GM10266 (cell line): ENCODE data around the gene TMEM170B.

Experiments
- DNase-seq: peaks from one replicate; pipeline ENCODE4 v3.0.0; 2012; ENCODE audit errors: extremely low spot score
- TF ChIP-seq, protein P1 (sequence below): IDR thresholded peaks from 2 replicates; pipeline ENCODE4 v1.5.1; 2012; ENCODE audit warnings: mild to moderate bottlenecking, low read depth; ENCODE audit not compliant: control insufficient read depth, insufficient read depth; ENCODE audit errors: missing control alignments

TMEM170B gene

DNA sequence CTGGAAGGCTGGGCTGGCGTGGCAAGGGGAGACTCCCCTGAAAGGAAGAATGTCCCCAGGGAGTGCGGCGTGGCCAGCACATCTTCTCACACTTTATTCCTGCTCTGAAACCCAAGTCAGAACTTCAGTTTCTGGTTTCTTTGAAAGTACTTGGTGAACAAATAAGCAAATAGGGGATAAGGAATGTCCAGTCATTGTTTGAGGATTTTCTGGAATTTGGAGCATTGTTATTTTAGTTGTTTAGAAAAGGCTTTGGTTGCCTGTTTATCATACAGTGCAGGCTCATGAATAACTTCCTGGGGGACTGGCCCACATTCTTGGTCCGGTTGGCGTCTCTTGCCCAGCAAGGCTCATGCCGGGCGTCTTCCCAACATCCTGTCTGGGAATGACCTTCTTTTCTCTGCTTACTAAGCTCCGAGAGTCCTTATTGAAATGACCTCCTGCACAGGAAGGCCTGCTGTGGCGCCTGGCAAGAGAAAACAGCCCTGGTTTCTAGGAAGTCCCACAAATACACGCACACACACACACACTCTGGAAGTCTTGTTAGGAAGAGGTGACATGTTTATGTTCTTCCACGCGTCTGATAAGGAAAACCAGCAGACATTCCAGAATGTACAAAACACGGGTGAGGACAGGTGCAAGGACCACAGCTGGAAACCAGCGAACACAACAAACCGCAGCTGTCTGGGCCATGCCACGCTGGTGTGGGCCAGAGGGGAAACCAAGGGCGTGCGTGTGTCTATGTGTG lies 71.9 kb downstream of the TMEM170B start:
- DNase-seq = no peak
- TF ChIP-seq, protein P1, sequence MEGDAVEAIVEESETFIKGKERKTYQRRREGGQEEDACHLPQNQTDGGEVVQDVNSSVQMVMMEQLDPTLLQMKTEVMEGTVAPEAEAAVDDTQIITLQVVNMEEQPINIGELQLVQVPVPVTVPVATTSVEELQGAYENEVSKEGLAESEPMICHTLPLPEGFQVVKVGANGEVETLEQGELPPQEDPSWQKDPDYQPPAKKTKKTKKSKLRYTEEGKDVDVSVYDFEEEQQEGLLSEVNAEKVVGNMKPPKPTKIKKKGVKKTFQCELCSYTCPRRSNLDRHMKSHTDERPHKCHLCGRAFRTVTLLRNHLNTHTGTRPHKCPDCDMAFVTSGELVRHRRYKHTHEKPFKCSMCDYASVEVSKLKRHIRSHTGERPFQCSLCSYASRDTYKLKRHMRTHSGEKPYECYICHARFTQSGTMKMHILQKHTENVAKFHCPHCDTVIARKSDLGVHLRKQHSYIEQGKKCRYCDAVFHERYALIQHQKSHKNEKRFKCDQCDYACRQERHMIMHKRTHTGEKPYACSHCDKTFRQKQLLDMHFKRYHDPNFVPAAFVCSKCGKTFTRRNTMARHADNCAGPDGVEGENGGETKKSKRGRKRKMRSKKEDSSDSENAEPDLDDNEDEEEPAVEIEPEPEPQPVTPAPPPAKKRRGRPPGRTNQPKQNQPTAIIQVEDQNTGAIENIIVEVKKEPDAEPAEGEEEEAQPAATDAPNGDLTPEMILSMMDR = no peak

DNA sequence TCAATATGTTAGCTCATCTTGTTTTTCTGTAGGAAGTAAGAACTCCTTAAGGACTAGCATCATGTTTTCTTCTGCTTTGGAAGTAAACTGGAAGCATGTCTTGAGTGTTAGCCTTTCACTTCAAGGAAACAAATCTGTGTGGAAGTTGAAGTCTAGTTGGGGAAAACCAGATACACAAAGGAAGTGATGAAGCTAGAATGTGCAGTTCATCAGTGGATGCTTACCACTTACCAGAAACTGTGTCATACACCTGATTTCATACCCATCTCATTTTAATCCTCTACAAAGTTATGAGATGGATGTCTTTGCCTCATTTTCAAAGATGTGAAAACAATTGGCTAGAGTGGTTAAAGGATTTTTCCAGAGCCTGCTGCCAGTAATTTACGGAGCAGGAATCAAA lies 75.8 kb downstream of the TMEM170B start:
- TF ChIP-seq, protein P1 = no peak
- DNase-seq = no peak

DNA sequence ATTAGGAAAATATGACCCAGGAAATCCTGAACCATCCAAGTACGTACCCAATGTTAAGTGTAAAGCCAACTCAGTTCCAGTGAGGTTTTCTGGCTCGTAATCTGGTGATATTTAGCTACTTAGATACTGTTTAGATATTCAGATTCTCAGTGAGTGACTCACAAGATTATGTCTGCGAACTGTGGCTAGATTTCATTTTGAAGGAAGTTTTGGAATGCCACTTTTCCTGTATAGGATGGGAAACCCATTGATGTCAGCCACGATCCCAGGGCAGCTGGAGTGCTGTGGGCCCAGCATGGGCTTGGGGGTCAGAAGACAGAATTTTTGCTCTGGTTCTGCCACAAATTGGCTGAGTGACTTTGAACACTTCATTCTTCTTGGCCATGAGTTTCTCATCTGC lies 76.3 kb downstream of the TMEM170B start:
- no peak for DNase-seq
- TF ChIP-seq, protein P1 = no peak

DNA sequence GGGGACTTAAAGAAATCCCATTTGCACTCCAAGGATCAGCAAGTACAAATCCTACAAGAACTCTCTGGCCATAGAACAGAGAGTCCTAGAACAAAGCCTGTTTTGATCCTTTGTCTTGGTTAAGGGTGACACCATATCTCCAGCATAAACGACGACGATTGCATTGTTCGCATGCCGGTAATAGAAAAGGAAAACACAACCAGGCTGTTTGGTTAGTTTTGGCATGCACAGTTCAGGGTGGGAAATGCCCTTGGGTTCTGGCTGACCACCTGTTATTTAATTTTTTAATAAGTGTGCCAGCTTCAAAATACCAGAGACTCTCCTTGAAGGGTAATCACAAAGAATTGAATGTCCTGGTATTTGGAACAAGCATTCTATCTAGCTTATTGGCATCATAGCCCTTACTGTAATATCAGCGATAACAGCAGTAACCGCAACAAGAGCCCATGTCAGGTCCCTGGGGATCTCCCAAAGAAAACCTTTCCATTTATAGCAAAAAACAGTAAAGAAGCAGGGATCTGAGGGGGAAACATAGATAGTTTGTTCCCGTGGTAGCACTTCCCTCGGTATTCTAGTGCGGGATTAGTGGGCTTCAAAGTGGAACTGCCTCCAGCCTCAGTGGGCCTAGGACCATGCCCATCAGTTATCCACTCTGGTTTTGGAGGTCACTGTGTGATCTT lies 77.1 kb downstream of the TMEM170B start:
- TF ChIP-seq, protein P1 = no peak
- DNase-seq = no peak

DNA sequence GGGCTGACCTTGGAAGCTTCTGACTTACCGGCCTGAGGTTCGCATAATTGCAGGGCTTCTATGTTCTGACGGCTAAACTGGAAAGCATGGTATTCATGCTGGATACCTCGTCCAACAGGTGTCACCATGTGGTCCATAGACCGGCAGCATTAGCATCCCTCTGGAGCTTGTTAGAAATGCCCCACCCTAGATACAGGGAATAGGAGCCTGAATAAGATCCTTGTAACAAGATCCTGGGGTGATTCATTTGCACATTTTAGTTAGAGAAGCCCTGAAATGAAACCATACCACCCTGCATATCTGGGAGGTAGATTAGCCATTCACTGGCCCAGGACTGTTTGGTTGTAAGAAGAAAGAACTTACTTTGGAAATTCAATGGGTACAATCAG lies 77.7 kb downstream of the TMEM170B start:
- DNase-seq = no peak
- TF ChIP-seq, protein P1 = no peak

DNA sequence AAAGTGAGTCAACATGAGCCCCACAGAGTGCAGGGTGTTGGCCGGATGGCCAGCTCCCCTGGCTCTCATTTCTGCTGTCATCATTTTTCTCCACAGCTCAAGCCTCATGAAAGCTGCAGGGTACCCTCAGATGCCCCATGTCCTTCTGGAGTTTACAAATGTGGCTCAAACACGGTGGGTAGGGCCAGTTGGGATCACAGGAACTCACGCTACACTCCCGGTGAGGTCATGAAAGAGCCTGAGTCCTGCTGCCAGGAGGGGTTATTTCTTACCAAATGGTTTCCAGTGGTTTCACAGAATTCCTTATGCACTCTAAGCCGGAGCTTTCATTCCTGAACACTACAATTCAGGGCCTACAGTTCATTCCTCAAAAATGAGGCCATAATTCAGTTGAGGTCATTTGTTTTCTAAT lies 78.7 kb downstream of the TMEM170B start:
- no peak for DNase-seq
- TF ChIP-seq, protein P1 = no peak

DNA sequence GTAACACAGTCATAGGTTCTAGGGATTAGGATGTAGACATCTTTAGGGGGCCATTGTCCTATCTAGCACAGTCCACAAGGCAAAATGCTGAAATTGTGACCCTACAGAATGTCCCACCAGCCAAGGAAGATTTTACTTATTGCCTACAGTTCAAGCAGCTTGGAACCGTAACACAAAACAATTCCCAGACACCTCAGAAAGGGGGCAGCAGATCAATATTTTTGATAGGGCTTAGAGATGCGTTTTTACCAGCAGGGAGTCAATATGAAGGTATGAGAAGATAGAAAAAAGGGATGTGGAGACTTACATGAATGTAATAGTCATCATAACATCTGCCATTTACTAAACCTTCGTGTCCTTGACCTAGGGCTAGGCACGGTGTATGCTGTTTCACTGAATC lies 81.0 kb downstream of the TMEM170B start:
- DNase-seq = peak; percentile 28
- TF ChIP-seq, protein P1 = peak; percentile 32
